ENCODE results near the gene PLSCR3.

DNA sequence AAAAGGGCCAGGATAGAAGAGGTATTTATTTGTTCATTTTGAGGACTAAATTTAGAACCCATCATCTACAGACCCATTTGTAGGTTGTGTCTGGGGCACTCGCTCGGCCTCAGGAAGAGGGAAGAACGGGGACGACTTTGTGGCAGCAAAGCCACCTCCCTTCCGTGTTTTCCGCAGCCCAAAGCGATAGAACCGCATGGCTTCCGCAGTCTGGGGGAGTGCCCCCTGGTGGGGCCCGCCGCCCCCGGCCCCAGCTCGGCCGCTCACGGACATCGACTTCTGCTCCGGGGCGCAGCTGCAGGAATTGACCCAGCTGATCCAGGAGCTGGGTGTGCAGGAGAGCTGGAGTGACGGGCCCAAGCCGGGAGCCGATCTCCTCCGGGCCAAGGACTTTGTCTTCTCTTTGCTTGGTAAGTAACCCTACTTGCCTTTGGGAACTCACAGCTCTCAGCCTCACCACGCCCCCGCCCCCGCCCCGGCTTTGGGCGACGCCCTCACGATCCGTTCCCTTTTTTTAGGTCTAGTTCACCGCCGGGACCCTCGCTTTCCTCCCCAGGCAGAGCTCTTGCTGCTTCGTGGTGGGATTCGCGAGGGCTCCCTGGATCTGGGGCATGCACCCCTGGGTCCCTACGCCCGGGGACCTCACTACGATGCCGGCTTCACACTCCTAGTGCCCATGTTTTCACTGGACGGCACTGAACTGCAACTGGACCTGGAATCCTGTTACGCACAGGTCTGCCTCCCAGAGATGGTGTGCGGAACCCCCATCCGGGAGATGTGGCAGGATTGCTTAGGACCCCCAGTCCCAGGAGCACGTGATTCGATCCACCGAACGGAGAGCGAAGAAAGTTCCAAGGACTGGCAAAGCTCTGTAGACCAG lies 41.6 kb upstream of the PLSCR3 start:
- TF ChIP-seq, protein P1, sequence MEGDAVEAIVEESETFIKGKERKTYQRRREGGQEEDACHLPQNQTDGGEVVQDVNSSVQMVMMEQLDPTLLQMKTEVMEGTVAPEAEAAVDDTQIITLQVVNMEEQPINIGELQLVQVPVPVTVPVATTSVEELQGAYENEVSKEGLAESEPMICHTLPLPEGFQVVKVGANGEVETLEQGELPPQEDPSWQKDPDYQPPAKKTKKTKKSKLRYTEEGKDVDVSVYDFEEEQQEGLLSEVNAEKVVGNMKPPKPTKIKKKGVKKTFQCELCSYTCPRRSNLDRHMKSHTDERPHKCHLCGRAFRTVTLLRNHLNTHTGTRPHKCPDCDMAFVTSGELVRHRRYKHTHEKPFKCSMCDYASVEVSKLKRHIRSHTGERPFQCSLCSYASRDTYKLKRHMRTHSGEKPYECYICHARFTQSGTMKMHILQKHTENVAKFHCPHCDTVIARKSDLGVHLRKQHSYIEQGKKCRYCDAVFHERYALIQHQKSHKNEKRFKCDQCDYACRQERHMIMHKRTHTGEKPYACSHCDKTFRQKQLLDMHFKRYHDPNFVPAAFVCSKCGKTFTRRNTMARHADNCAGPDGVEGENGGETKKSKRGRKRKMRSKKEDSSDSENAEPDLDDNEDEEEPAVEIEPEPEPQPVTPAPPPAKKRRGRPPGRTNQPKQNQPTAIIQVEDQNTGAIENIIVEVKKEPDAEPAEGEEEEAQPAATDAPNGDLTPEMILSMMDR (IDR thresholded peaks at IDR 0.05; ENCODE audit: low read length), result peak; percentile 61
- TF ChIP-seq EZH2 (IDR thresholded peaks at IDR 0.05; ENCODE audit: borderline replicate concordance, low read length), result no peak

Data from OCI-LY1 (cell line).